ENCODE data around the gene DOLPP1.
"Not testable (repeated sequence)": the region's sequence is repeated elsewhere in the genome, so short reads cannot be mapped to it uniquely, and the experiment has no call there.

Gene DOLPP1

DNA sequence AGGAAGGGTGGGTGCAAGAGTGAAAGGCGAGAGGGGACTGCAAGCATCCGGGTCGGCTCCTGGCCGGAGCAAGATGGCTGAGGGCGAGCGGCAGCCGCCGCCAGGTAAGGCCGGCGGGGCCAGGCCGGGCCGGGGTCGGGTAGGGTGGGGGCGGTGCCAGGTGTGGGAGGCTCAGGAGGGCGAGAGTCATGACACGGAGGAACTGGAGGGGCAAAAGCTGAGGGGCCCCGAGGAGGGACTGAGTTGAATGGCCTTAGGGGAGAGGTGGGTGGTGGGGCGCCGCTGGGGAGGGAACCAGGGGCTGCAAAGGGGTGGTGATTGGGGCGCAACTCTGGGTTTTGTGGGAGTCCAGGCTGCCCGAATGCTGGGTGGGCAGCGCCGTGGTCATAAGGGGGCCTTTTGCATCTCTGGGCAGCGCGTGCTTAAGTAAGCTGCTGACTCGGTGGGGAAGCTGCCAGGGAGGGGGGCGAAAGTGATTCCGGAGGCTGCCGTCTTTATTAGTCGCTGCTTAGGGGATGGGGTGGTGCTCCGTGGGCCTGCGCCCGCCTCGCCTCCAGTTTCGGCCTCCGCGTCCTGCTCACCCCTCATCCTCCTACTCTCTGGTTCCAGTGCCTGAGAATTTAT is 30.7 kb downstream of the DOLPP1 start:
- peak; percentile 68 for DNase-seq (ENCODE audit: low spot score)

DNA sequence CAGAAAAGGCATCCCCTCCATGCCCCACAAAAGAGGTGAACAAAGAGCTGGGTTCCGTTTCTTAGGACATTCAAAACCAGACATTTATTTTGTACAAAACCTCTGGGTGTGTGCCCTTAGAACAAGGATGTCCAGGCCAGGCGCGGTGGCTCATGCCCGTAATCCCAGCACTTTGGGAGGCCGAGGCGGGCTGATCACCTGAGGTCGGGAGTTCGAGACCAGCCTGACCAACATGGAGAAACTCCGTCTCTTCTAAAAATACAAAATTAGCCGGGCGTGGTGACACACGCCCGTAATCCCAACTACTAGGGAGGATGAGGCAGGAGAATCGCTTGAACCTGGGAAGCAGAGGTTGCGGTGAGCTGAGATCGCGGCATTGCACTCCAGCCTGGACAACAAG is 31.6 kb downstream of the DOLPP1 start:
- DNase-seq (ENCODE audit: low spot score): not testable (repeated sequence)

- DNase-seq (ENCODE audit: low spot score): no peak
Observed at GRCh38 chr9:129113645-129114304, 32.9 kb downstream of the DOLPP1 start.

DNA sequence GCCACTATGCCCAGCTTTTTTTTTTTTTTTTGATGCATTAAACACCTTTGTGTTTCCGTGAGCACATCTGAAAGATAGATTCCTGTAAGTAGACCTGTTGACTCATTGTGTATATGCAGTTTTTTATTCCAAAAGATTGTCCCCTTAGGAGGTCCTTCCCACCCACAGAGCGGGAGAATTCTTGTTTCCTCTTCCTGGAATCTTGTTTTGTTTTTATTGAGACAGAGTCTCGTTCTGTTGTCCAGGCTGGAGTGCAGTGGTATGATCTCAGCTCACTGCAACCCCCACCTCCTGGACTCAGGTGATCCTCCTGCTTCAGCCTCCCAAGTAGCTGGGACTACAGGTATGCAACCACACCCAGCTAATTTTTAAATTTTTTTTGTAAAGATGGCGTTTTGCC is 37.9 kb downstream of the DOLPP1 start:
- DNase-seq (ENCODE audit: low spot score): no peak

DNA sequence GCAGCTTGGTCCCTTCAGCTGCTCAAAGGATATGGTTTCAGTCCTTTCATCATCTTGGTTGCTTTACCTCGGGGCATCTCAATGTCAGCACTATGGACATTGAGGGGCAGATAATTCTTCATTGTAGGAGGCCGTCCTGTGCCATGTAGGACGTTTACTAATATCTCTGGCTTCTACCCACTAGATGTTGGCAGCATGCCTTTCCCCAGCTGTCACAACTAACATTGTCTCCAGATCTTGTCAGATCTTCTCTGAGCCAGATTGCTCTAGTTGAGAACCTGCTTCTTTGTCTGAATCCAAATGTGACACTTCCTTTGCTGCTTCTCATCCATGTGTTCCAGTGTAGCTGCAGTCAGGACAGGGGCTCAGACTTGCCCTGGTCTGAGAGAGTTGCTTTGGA is 40.6 kb downstream of the DOLPP1 start:
- no peak for DNase-seq (ENCODE audit: low spot score)

GRCh38 chr9:129122133-129122532 is 41.2 kb downstream of the DOLPP1 start:
- no peak for DNase-seq (ENCODE audit: low spot score)

GRCh38 chr9:129122976-129123375 is 42.1 kb downstream of the DOLPP1 start:
- not testable (repeated sequence) for DNase-seq (ENCODE audit: low spot score)

DNA sequence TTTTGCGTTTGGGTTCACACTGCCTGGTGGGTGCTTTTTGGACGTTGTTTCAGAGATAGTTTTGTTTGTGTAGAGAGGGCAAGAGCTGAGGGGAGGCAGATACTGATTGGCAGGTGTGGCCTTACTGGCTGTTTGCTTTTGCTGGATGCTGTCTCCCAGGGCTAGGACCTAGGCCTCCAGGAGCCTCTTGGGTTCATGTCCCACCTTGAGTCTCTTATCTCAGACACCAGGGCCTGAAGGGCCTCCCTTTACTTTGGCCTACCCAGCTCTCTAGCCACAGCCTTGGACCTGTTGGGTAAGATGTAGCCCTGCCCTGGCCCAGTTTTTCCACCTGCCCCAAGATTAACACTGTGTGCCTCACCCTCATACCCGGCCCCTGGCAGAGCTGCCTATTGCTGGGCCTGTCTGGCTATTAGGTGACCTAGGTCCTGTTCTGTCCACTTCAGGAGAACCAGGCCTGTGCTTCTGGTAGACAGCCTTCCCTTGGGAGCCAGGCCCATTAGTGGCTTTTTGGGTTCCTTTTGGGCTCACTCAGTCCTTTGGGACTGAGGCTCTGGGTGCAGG is 43.7 kb downstream of the DOLPP1 start:
- DNase-seq (ENCODE audit: low spot score): no peak

- no peak for DNase-seq (ENCODE audit: low spot score)
Observed at GRCh38 chr9:129125478-129125877, 44.6 kb downstream of the DOLPP1 start.

GRCh38 chr9:129126749-129127618 is 46.1 kb downstream of the DOLPP1 start:
- no peak for DNase-seq (ENCODE audit: low spot score)

DNA sequence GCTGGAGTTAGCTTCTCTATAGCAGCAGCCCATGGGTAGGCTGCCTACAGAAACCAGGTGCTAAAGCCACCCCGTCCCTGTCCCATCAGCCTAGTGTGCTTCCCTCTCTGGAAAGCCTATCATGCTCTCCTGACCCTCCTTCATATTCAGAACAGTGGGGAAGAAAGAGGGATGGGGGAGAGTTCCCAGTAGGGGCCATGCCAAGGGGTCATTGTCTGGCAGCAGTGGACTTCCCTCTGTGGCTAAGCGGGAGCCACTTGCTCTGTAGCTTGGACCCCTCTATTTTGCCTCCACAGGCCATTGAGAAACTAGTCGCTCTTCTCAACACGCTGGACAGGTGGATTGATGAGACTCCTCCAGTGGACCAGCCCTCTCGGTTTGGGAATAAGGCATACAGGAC is 47.8 kb downstream of the DOLPP1 start:
- DNase-seq (ENCODE audit: low spot score): no peak

DNA sequence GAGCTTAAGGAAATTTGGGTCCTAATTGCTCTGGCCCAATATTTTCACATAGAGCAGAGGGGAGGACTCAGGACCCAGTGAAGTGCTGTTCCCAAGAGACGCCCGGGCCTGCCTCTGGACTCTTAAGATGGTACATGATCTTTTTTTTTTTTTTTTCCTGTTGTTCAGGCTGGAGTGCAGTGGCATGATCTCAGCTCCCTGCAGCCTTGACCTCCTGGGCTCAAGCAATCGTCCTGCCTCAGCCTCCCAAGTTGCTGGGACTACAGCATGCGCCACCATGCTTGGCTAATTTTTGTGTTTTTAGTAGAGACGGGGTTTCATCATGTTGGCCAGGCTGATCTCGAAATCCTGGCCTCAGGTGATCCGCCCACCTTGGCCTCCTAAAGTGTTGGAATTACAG is 49.4 kb downstream of the DOLPP1 start:
- DNase-seq (ENCODE audit: low spot score): not testable (repeated sequence)

- DNase-seq (ENCODE audit: low spot score): no peak
Observed at GRCh38 chr9:129130791-129131190, 49.9 kb downstream of the DOLPP1 start.

DNA sequence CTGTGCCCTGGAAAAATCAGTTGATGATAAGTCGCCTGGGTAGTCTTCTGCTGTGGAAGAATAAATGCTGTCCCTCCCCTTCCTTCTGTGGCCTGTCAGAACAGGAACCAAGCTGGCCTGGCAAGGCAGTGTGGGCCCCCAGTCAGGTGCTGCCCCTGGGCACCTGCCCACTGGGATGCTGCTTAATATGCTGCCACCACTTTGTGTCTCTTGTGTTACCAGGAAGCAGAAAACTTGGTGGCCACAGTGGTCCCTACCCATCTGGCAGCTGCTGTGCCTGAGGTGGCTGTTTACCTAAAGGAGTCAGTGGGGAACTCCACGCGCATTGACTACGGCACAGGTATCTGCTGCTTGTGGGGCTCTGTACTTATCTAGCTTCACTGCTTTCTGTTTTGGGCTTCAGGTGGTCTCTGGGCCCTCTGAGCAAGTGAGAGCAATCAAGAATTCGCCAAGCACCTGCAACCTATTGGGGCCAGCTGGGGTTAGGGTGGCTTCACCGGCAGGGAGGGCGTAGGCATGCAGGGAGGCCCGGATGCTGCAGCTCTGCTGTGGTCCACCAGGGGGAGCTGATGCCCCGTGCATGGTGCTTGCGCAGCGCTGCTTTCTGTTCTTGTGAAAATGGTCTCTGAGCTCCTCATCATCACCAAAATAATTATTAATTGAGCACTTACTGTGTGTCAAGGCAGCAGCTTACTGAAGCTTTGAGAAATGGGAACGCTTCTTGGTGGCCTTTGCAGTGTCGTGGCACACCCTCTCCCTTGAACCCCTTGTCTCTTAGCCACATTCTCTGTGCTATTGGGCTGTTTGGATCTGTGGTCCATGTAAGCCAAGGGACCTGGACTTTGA is 50.6 kb downstream of the DOLPP1 start:
- DNase-seq (ENCODE audit: low spot score): peak; percentile 93

DNA sequence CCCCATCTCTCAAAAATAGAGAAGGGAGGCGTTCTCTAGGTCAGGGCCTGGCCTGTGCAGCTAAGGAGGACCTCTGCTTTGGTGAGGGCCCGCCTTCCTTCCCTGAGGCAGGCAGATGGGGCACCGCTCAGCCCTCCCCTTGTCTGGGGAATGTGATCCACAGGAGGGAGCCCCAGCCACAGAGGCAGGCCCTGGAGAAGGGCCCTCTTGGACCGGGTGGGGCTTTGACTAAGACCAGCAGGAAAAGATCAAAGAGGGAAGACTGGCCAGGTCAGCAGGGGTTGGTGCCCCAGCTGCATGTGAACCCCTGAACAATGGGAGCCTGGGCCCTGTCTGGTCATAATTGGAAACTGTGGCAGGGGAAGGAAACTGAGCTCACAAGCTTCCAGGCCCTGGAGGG is 52.2 kb downstream of the DOLPP1 start:
- no peak for DNase-seq (ENCODE audit: low spot score)

DNA sequence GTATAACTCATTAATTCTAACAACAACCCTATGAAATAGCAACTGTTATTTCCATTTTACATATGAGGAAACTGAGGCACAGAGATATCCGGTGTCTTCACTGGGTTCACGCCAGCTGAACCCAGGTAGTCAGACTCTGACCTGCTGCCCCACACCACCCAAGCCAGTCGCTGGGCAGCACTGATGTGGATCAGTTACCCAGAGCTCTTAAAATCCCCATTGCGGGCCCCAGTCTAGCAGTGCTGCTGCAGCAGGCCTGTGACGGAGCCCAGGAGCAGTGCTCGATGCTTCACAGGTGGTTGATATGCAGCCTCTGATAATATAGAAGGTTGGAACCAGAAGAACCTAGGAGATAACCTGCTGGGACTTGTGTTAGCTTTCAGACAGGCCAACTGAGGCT is 54.6 kb downstream of the DOLPP1 start:
- DNase-seq (ENCODE audit: low spot score): no peak

GRCh38 chr9:129136446-129137035 is 55.6 kb downstream of the DOLPP1 start:
- DNase-seq (ENCODE audit: low spot score): no peak

- DNase-seq (ENCODE audit: low spot score): no peak
Observed at GRCh38 chr9:129137292-129138143, 56.6 kb downstream of the DOLPP1 start.

DNA sequence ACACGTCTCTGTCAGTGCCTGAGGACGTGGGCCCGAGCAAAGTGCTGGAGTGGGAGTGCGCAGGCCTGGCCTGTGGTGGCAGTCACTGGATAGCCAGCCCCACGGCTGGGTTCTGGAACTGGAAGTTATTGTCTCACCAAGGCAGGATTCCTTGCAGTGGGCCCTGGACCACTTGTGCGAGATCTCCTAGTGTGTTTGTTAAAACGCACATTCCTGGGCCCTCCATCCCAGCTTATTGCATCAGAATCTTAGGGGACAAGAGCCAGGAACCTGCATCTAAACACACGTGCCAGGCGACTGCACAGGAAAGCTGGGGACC is 57.2 kb downstream of the DOLPP1 start:
- DNase-seq (ENCODE audit: low spot score): no peak

- DNase-seq (ENCODE audit: low spot score): no peak
Observed at GRCh38 chr9:129138476-129139232, 57.7 kb downstream of the DOLPP1 start.
